ENCODE results near the gene KMT2E. TPM values are rescaled to one million over a fixed set of nuclear protein-coding genes. Genes with fewer than 3 reads are reported as not detected.

KMT2E gene
- total RNA-seq, 1 donor from 2014 or later = 62.5 TPM

DNA sequence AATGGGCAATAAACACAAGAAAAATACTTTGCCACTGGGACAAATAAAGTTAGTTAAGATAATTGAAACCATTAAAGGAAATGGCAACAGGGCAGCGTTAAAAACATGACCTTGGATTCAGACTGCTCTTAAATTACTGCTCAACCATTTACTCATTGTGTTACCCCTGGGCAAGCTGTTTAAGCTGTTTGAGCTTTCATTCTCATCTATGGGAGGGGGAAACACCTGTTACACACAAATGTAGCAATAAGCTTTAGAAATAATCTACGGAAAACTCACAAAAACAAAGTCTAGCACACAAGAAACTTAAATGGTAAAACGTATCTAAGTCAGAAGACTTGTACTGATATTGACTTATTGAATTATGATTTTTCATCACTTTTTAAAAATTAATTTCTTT lies 137.1 kb downstream of the KMT2E start:
- peaks cover 9% of the 10 kb centered on the region for H3K36me3 Mint-ChIP-seq (ENCODE audit: low read depth, unreplicated experiment)

DNA sequence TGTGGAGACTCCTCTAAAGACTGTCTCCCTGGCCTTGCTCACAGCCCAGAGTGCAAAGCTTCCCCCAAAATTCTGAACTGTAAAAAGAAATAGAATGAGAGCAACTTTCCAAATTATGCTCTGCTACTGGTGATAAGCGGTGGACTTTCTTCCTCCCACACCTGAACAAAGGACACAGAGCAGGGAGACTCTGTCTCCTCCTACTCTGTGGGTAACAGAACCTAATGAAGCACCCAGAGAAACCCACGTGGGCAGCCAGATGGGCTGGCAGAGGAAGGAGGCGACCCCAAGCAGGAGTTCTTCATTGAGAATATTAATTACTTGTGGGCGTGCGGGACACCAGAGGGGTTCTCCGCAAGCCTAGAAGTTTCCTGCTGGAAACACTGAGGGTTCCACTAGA lies 139.5 kb downstream of the KMT2E start:
- H3K9me3 Mint-ChIP-seq (ENCODE audit: unreplicated experiment) = no peaks in the 10 kb centered on the region
- H3K27me3 Mint-ChIP-seq (ENCODE audit: low read depth, unreplicated experiment) = no peaks in the 10 kb centered on the region
- no peak overlapping the region for H3K4me3 Mint-ChIP-seq (ENCODE audit: unreplicated experiment)
- no peak overlapping the region for H3K27ac Mint-ChIP-seq (ENCODE audit: unreplicated experiment)
- Histone ChIP-seq H4K20me1 (ENCODE audit: insufficient read depth, low read length) (no peaks in the 10 kb centered on the region), H3K27me3 (ENCODE audit: insufficient read depth, low read length) (no peaks in the 10 kb centered on the region), H3K4me2 (ENCODE audit: low read length) (no peak overlapping the region), H3K36me3 (ENCODE audit: insufficient read depth, low read length) (peaks cover 2% of the 10 kb centered on the region), H2AFZ (ENCODE audit: low read depth, low read length) (no peak overlapping the region), H3K79me2 (ENCODE audit: insufficient read depth, low read length) (no peaks in the 10 kb centered on the region), H3K4me1 (ENCODE audit: insufficient read depth, low read length) (peaks cover 7% of the 10 kb centered on the region), H3K9ac (ENCODE audit: low read length) (no peak overlapping the region), H3K9me3 (ENCODE audit: insufficient read depth, low read depth, low read length) (no peaks in the 10 kb centered on the region), H3K27ac (ENCODE audit: low read depth, low read length) (no peak overlapping the region), H3K4me3 (ENCODE audit: insufficient read depth, low read depth, low read length) (no peak overlapping the region)
- H3K36me3 Mint-ChIP-seq (ENCODE audit: low read depth, unreplicated experiment) = peaks cover 12% of the 10 kb centered on the region
- FAIRE-seq (no peak), DNase-seq (ENCODE audit: low read depth) (no peak)
- H3K4me1 Mint-ChIP-seq (ENCODE audit: low read depth, unreplicated experiment) = peaks cover 17% of the 10 kb centered on the region
- no peak for TF ChIP-seq EZH2 (IDR thresholded peaks at IDR 0.05; ENCODE audit: insufficient read depth, low read length)

More for the DNA sequence above, 137.1 kb downstream of the KMT2E start:
- H3K36me3 ChIP-seq (ENCODE audit: insufficient read depth, low read length) = peaks cover 4% of the 10 kb centered on the region
- no peak overlapping the region for H3K4me3 Mint-ChIP-seq (ENCODE audit: unreplicated experiment)
- H2AFZ ChIP-seq (ENCODE audit: low read depth, low read length) = no peak overlapping the region
- H3K9me3 Mint-ChIP-seq (ENCODE audit: unreplicated experiment) = no peaks in the 10 kb centered on the region
- H3K4me1 Mint-ChIP-seq (ENCODE audit: low read depth, unreplicated experiment) = peaks cover 10% of the 10 kb centered on the region
- H3K27me3 ChIP-seq (ENCODE audit: insufficient read depth, low read length) = no peaks in the 10 kb centered on the region
- FAIRE-seq = no peak
- no peaks in the 10 kb centered on the region for H3K79me2 ChIP-seq (ENCODE audit: insufficient read depth, low read length)
- no peaks in the 10 kb centered on the region for H4K20me1 ChIP-seq (ENCODE audit: insufficient read depth, low read length)
- H3K27me3 Mint-ChIP-seq (ENCODE audit: low read depth, unreplicated experiment) = no peaks in the 10 kb centered on the region
- H3K9ac ChIP-seq (ENCODE audit: low read length) = no peak overlapping the region
- H3K4me1 ChIP-seq (ENCODE audit: insufficient read depth, low read length) = peaks cover 7% of the 10 kb centered on the region
- no peak overlapping the region for H3K27ac Mint-ChIP-seq (ENCODE audit: unreplicated experiment)
- no peak for DNase-seq (ENCODE audit: low read depth)
- H3K4me3 ChIP-seq (ENCODE audit: insufficient read depth, low read depth, low read length) = no peak overlapping the region
- no peak overlapping the region for H3K4me2 ChIP-seq (ENCODE audit: low read length)
- H3K9me3 ChIP-seq (ENCODE audit: insufficient read depth, low read depth, low read length) = no peaks in the 10 kb centered on the region
- no peak for TF ChIP-seq EZH2 (IDR thresholded peaks at IDR 0.05; ENCODE audit: insufficient read depth, low read length)
- TF ChIP-seq, protein P1, sequence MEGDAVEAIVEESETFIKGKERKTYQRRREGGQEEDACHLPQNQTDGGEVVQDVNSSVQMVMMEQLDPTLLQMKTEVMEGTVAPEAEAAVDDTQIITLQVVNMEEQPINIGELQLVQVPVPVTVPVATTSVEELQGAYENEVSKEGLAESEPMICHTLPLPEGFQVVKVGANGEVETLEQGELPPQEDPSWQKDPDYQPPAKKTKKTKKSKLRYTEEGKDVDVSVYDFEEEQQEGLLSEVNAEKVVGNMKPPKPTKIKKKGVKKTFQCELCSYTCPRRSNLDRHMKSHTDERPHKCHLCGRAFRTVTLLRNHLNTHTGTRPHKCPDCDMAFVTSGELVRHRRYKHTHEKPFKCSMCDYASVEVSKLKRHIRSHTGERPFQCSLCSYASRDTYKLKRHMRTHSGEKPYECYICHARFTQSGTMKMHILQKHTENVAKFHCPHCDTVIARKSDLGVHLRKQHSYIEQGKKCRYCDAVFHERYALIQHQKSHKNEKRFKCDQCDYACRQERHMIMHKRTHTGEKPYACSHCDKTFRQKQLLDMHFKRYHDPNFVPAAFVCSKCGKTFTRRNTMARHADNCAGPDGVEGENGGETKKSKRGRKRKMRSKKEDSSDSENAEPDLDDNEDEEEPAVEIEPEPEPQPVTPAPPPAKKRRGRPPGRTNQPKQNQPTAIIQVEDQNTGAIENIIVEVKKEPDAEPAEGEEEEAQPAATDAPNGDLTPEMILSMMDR (IDR thresholded peaks at IDR 0.05; ENCODE audit: insufficient read depth, low read depth, low read length) = no peak
- no peak overlapping the region for H3K27ac ChIP-seq (ENCODE audit: low read depth, low read length)

DNA sequence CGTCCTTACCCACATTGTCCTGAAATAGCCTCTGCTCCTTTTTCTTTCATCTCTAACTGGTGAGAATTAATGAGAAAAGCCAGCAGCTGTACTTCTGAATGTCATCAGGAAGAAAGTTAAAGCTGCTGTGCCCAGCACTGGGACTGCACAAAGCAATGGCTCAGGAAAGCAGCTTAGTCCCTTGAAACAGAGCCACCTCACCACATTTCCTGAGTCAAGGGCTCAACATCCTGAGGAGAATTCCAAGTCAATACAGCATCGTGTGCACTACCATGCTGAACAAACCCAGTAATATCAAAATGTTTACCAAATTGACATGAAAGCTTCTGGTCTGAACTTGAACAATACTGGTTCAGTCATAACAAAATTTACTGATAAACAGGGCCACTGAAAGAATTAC lies 140.1 kb downstream of the KMT2E start:
- no peak overlapping the region for H3K27ac Mint-ChIP-seq (ENCODE audit: unreplicated experiment)
- Histone ChIP-seq H3K9ac (ENCODE audit: low read length) (no peak overlapping the region), H3K4me2 (ENCODE audit: low read length) (no peak overlapping the region), H3K27ac (ENCODE audit: low read depth, low read length) (no peak overlapping the region), H3K79me2 (ENCODE audit: insufficient read depth, low read length) (no peaks in the 10 kb centered on the region), H3K27me3 (ENCODE audit: insufficient read depth, low read length) (no peaks in the 10 kb centered on the region), H2AFZ (ENCODE audit: low read depth, low read length) (no peak overlapping the region), H4K20me1 (ENCODE audit: insufficient read depth, low read length) (no peaks in the 10 kb centered on the region), H3K4me3 (ENCODE audit: insufficient read depth, low read depth, low read length) (no peak overlapping the region), H3K4me1 (ENCODE audit: insufficient read depth, low read length) (peaks cover 7% of the 10 kb centered on the region), H3K36me3 (ENCODE audit: insufficient read depth, low read length) (peaks cover 2% of the 10 kb centered on the region), H3K9me3 (ENCODE audit: insufficient read depth, low read depth, low read length) (no peaks in the 10 kb centered on the region)
- H3K9me3 Mint-ChIP-seq (ENCODE audit: unreplicated experiment) = no peaks in the 10 kb centered on the region
- peaks cover 17% of the 10 kb centered on the region for H3K4me1 Mint-ChIP-seq (ENCODE audit: low read depth, unreplicated experiment)
- H3K27me3 Mint-ChIP-seq (ENCODE audit: low read depth, unreplicated experiment) = no peaks in the 10 kb centered on the region
- peaks cover 12% of the 10 kb centered on the region for H3K36me3 Mint-ChIP-seq (ENCODE audit: low read depth, unreplicated experiment)
- DNase-seq (ENCODE audit: low read depth) (no peak), FAIRE-seq (no peak)
- no peak overlapping the region for H3K4me3 Mint-ChIP-seq (ENCODE audit: unreplicated experiment)
- no peak for TF ChIP-seq EZH2 (IDR thresholded peaks at IDR 0.05; ENCODE audit: insufficient read depth, low read length)
- TF ChIP-seq, protein P1 (IDR thresholded peaks at IDR 0.05; ENCODE audit: insufficient read depth, low read depth, low read length) = no peak
